ENCODE measurements around the gene PLIN4. TPM values are rescaled to one million over a fixed set of nuclear protein-coding genes. Genes with fewer than 3 reads are reported as not detected.
"Not testable (repeated sequence)": the region's sequence is repeated elsewhere in the genome, so short reads cannot be mapped to it uniquely, and the experiment has no call there.

The PLIN4 gene
- total RNA-seq, 1 experiment from 2014 or later: 0.24 TPM

DNA sequence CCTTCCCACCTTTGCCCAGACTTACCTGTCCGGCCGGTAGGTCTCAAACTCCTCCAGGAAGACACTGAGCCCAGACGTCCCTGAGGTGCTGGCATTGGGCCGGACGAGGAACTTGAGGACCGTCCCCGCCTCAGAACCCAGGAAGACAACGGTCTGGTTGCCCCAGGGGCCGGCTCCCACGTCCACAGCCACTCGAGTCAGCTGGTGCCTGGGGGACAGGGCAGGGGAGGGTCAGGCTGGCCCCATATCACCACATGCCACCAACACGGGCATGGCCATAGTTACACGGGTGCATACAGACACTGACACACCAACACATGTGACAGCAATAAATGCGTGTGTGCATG lies 29.9 kb upstream of the PLIN4 start:
- in situ Hi-C loops (cut with HindIII; ENCODE audit: low pct_unique_long_range_greater_than_20kb, low sequenced_read_pairs): no loop called here
- DNase-seq (ENCODE audit: low read depth): no peak

DNA sequence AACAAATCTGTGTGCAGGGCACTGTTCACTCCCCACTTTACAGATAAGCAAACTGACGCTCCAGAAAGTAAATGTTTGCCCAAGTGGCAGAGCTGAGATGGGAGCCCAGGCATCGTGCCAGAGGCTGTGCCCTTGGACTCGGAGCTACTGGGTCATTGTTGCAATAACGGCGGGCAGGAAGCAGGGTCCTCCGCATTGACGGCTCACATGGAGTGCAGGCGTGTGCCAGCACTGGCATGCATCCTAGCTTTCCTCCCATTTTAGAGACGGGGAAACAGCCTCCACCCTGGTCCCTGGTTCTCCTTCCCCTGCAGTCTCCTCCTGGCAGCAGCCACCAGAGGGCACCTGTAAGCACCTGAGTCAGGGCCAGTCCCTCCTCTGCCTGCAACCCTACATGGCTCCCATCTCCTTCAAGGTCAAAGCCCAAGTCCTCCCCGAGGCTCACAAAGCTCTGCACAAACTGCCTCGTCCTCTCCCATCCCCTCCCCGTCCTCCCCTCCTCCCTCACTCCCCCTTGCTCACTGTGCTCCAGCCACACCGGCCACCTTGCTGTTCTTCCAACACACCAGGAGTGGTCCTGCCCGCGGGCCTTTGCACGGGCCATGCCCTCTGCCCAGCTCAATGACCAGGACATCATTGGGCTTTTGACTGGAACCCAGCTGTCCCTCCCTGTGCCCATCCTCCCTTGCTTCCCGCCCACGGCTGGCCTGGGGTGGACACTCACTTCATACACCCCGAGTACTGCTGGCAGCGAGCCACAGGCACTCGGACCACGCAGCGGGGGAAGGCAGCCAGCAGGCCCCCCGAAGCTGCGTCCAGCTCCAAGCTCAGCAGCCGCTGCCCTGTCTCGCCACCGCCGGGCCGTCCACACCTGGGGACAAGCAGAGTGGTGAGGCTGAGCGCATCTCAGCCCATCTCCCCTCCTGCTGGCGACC lies 29.3 kb upstream of the PLIN4 start:
- in situ Hi-C loops (cut with HindIII; ENCODE audit: low pct_unique_long_range_greater_than_20kb, low sequenced_read_pairs): no loop called here
- DNase-seq (ENCODE audit: low read depth): no peak

DNA sequence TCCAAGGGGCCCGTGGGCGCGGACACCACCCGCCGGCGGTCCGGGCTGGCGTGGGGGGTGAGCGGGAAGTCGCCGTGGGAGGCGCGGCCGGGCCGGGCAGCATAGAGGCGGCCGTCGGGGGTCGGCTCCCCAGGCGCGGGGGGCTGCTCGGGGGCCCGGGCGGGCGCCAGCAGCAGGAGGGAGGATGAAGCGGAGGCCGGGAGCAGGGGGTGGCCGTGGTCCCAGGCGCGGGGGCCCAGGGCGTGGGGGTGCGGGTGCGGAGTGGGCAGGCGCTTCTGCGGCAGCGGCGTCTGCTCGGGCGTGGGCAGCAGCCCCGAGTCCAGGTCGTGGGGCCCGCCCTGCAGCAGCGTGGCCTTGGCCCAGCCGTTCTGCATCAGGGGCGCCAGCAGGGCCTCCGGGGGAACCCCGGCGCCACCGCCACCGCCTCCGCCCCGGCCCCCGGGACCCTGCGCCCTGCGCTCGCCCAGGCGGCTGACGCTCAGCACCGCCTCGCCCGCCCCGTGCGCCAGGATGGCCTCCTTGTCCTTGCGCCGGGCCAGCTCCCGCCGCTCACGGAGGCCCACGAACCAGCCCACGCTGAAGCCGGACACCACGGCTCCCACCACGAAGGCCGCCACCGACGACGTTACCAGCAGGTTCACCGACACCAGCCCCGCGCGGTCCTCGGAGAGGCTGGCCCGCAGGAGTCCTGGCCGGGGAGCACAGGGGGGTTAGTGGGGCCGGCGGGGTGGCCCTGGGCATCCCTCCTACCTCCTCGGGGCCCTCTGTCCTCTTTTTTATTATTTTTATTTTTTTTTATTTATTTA lies 25.8 kb upstream of the PLIN4 start:
- DNase-seq (ENCODE audit: low read depth): no peak
- in situ Hi-C loops (cut with HindIII; ENCODE audit: low pct_unique_long_range_greater_than_20kb, low sequenced_read_pairs): no loop called here

DNA sequence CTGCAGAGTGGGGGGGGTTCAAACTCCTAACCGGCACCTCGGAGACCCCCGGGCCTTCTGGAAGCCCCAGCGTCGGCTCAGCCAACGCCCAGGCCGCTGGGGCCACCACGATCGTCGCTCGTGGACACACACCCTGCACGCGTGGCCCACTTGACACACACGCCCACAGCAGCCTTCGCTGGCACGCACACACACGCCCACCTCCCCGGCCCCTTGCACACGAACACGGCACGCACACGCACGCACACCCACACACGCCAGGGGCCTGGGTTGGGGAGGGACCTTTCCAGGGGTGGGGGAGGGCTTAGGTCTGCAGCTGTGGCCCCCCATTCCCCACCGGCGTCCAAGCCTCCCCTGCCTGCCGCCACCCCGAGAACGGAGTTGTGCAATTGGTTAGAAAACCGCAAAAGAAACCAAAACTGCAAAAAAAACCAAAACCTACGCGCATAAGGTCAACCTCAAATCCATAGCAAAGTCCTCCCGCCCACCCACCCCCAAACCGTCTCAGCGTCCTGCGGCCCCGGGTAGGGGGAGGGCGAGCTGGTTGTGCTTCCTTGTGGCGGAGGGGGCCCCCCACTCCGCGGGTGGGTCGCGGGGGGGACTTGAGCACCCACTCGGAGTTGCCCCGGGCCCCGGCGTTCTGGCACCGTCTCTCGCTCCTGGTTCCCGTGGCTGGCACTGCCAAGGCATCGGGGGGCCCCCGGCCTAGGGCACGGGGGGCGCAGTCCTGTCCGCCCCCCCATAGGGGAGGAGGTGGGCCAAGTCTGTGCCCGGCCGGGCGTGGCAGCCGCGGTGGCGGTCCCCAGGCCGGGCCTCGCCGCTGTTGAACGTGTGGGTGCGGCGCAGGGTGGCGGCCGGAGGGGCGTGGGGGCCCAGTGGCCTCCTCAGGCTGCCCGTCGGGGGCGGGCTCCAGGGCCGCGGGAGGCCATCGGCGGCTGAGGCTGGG lies 24.9 kb upstream of the PLIN4 start:
- DNase-seq (ENCODE audit: low read depth): no peak
- in situ Hi-C loops (cut with HindIII; ENCODE audit: low pct_unique_long_range_greater_than_20kb, low sequenced_read_pairs): no loop called here

DNA sequence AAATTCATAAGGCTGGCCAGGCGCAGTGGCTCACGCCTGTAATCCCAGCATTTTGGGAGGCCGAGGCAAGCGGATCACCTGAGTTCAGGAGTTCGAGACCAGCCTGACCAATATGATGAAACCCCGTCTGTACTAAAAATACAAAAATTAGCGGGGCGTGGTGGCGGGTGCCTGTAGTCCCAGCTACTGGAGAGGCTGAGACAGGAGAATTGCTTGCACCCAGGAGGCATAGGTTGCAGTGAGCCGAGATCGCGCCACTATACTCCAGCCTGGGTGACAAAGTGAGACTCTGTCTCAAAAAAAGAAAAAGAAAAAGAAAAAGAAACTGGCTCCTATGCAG lies 23.5 kb upstream of the PLIN4 start:
- in situ Hi-C loops (cut with HindIII; ENCODE audit: low pct_unique_long_range_greater_than_20kb, low sequenced_read_pairs); DNase-seq (ENCODE audit: low read depth): not testable (repeated sequence)

DNA sequence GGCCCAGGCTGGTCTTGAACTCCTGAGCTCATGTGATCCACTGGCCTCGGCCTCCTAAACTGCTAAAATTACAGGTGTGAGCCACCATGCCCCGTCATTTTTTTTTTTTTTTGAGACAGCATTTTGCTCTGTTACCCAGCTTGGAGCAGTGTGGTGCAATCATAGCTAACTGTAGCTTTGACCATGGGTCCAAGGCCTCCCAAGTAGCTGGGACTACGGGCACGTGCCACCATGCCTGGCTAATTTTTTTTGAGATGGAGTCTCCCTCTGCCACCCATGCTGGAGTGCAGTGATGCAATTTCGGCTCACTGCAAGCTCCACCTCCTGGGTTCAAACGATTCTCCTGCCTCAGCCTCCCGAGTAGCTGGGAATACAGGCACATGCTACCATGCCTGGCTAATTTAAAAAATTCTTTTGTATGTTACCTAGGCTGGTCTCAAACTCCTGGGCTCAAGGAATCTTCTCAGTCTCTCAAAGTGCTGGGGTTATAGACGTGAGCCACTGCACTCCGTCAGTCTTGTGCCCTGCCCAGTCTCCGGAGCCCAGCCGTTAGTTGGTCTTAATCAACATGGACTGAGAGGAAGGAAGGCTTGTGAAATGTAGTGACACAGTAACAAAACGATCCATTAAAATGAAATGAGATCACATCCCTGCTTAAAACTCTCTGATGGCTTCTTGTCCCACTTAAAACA lies 23.0 kb upstream of the PLIN4 start:
- DNase-seq (ENCODE audit: low read depth): no peak
- in situ Hi-C loops (cut with HindIII; ENCODE audit: low pct_unique_long_range_greater_than_20kb, low sequenced_read_pairs): no loop called here

DNA sequence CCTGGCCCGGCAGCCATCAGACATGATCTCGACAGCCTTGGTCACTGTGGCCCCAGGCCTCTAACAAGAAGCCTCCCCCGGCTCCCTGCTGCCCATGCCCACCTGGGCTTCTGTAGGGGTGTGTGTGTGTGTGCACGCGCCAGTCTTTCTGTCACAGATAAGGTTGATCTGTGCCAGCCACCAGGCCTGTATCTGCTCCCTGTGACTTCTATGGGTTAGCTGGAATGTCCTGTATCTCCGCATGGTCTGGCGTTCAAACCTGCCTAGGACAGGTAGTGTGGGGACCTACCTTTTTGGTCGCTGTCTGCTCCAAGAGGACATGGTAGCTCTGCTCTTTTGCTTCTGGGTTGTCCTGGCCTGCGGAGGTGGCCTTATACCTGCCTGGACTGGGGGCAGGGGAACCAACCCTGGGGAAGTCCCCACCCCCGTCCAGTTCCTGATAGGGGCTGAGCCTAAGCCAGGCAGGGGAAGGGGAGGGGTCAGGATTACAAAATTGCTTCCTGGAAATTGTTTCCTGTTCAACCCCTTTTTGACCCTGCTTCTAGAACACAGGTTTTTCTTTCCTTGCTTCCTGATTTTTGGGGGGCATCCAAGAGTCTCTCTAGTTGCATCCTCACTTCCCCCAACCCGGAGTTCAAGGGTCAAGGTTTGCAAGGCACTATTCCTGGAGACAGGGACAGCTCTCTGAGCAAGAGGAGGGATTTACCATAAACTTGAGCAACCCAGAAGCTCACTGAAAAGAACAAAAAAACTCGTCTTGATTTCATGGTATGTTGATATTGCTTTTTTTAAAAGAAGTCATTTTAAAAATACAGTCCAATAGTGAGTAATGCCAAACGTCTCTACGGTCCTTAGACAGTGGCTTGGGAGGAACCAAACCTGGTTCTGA lies 21.7 kb upstream of the PLIN4 start, which contains the start of gene LRG1:
TSS of gene LRG1 (minus strand) at position 344 of the 889 bp plus-strand sequence. CDS start at position 321, 23 bp downstream.
- in situ Hi-C loops (cut with HindIII; ENCODE audit: low pct_unique_long_range_greater_than_20kb, low sequenced_read_pairs): no loop called here
- DNase-seq (ENCODE audit: low read depth): no peak

DNA sequence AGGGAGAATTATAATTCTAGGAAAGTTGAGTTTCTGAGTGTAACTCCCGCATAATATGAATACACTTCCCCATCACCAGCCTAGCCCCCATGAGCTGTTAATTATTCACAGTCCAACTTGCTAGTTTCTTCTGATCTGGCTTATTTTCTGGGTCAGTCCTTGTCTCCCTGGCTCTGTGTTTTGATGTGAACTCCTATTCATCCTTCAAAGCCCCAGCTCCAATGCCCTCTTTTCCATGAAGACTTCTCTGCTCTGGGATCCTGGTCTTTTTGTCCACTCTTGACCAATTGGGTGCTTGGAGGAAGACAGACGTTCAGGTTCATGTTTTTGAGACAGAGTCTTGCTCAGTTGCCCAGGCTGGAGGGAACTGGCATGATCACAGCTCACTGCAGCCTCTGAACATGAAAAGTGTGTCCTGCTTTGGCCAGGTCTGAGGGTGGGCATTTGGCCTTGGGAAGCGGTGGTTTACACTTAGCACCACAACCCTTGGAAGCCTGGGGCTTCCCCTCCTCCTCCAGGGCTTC lies 20.9 kb upstream of the PLIN4 start:
- no peak for DNase-seq (ENCODE audit: low read depth)
- in situ Hi-C loops (cut with HindIII; ENCODE audit: low pct_unique_long_range_greater_than_20kb, low sequenced_read_pairs): no loop called here

DNA sequence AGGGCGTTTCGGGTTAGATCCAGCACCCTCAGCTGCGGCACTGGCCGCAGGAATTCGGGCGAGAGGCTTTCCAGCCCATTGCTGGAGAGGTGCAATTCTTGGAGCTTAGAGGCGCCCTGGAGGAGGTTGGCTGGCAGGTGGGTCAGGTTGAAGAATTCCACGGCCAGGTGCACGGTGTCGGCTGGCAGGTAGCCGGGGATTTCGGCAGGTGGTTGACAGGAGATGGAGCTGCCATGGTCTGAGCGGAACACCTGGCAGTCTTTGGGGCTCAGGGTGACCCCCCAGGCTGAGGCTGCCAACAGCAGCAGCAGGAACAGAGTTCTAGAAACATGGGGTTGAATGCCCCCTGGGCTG lies 20.3 kb upstream of the PLIN4 start:
- no peak for DNase-seq (ENCODE audit: low read depth)
- in situ Hi-C loops (cut with HindIII; ENCODE audit: low pct_unique_long_range_greater_than_20kb, low sequenced_read_pairs): no loop called here

DNA sequence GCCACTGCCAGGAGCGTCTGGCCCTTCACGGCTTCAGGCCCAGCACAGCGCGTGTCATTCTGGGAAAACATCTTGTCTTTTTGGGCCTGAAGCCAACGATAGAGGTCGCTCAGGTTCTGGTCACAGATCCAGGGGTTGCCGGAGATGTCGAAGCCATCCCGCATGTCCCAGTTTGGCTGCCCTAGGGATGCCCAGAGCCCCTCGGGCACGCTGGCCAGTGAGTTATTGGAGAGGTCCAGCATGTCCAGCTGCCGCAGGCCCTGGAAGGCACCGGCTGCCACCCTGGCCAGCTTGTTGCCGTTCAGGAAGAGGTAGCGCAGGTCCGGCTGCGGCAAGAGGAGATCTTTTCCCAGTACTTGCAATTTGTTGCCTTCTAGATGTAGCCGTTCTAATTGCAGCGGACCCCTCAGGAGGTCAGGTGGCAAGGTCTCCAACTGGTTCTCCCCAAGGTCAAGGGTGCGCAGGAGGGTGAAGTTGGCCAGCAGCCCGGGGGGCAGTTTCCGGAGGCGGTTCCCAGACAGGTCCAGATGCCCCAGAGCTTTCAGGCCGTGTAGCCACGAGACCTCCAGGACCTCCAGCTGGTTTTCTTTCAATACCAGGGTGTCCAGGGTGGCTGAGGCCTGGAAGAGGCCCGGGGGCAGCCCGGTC lies 19.8 kb upstream of the PLIN4 start:
- no peak for DNase-seq (ENCODE audit: low read depth)
- in situ Hi-C loops (cut with HindIII; ENCODE audit: low pct_unique_long_range_greater_than_20kb, low sequenced_read_pairs): no loop called here

DNA sequence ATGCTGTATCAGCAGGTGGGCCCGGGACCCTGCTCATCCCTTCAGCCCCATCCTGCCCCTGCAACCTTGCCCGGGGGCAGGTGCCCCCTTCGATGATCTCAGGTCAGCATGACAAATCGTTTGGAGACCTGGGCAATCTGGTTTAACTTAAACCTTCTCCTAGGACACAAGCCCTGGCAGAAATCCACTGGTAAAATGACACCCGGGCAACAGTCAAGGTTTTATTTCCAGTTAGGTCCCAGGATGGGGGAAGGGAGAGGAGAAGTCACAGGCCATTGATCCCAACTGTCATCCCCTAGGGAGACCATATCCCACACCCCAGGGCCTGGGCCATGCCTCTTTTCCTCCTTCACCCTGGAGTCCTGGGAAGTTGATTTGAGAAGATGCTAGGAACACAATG lies 18.5 kb upstream of the PLIN4 start:
- in situ Hi-C loops (cut with HindIII; ENCODE audit: low pct_unique_long_range_greater_than_20kb, low sequenced_read_pairs): no loop called here
- peak; percentile 34 for DNase-seq (ENCODE audit: low read depth)

DNA sequence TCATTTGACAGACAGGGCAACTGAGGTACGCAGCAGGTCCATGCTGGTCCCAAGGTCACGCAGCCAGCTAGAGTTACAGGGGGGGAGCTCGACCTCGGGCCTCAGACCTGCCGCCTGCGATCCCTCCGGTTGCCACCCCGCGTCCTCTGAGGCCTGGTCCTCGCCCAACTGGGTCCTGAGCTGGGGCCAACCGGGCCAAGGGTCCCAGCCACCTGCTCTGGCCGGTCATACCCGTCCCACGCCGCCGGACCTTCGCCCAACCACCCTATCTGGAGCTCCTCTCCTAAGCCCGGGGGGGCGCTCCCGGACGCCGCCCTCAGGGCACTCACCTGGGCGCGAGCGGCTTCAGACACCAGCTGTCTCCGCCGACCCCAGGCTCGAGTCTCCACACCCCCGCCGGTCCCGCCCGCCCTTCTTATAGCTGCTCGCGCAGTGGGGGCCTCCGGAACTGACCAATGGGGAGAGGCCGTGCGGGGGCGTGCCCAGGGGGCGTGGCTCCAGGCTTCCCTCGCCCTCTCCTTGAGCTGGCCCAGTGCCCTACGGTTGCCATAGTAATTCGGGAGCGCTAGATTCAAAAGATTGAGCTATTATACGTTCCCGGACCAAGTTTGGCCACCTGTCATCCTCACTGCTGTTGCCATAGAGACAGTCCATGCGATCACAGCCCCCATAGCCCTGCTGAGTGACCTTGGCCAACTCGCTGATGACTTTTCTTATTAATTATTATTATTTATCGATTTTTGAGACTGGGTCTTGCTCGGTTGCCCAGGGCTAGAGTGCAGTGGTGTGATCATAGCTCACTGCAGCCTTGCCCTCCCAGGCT lies 16.8 kb upstream of the PLIN4 start, which contains the start of gene PLIN5:
TSS of gene PLIN5 (minus strand) at position 389 of the 823 bp plus-strand sequence. CDS start 1,150 bp downstream, outside the sequence.
- in situ Hi-C loops (cut with HindIII; ENCODE audit: low pct_unique_long_range_greater_than_20kb, low sequenced_read_pairs): no loop called here
- DNase-seq (ENCODE audit: low read depth): peak; percentile 85

DNA sequence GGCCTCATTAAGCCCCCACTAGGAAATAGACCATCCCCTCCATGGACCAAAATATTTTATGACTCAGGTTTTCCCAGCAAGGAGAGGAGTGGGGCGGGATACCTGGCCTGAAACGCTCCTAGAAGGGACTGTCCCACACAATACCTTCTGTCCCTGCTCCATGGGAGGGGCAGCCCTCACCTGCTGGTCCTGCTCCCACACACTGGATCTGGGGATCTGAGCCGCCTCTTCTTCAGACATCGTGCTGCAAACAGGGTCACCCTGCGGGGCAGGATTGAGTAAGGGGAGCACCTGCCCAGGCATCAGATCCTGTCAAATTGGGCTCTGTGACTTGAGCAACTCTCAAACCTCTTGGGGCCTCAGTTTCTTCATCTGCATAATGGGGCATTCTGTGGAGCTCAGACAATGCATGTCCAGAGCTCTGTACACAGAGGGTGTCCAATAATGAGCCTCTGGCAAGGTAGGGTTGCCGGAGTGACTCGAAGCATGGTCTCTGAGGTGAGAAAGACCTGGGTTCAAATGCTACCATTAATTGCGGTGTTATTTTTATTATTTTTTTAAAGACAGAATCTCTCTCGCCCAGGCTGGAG lies 15.6 kb upstream of the PLIN4 start:
- in situ Hi-C loops (cut with HindIII; ENCODE audit: low pct_unique_long_range_greater_than_20kb, low sequenced_read_pairs): no loop called here
- no peak for DNase-seq (ENCODE audit: low read depth)

DNA sequence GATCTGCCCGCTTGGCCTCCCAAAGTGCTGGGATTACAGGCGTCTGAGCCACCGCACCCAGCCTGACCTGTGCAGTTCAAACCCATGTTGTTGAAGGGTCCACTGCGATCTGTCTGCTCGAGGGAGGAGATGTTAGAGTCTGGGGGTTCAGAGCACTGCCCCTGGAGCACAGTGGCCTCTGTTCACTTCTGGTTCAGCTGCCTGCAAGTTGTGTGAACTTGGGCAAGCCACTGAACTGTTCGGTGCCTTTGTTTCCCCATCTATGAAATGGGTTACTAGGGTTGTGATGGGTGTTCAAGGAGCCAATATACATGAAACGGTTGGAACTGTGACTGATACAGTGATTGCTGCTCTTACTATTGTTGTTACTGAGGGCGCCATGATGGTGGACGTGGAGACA lies 15.0 kb upstream of the PLIN4 start:
- in situ Hi-C loops (cut with HindIII; ENCODE audit: low pct_unique_long_range_greater_than_20kb, low sequenced_read_pairs): no loop called here
- no peak for DNase-seq (ENCODE audit: low read depth)

DNA sequence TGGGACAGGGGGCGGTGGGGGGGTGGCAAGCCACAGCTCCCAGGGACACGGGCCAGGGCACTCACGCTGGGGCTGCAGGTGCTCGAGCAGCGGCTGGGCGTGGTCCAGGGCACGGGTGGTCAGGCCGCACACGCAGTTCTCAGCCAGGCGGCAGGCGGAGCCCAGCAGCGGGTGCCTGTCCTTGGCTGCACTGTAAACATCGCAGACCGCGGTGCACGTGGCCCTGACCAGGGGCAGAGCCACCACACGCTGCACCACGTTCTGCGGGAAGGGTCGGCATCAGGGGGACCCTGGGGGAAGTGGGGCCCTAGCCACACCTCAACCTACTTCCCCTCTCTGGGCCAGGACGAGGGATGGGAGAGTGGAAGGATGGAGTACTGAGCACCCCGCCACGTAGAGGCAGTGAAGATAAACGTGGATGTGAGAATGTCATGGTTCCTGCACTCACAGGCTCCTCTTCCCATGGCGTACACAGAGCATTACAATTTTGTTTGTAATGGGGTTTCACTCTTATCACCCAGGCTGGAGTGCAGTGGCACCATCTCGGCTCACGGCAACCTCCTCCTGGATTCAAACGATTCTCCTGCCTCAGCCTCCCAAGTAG lies 13.4 kb upstream of the PLIN4 start:
- in situ Hi-C loops (cut with HindIII; ENCODE audit: low pct_unique_long_range_greater_than_20kb, low sequenced_read_pairs): no loop called here
- DNase-seq (ENCODE audit: low read depth): no peak

Data from Caki2 (cell line).